Measurements from ENCODE around the gene THOC1. TPM values are rescaled to one million over a fixed set of nuclear protein-coding genes. Genes with fewer than 3 reads are reported as not detected.
"Not testable (repeated sequence)": the region's sequence is repeated elsewhere in the genome, so short reads cannot be mapped to it uniquely, and the experiment has no call there.

The THOC1 gene
- total RNA-seq, 4 donors from 2014 or later: 6.4 to 19.4 (median 16.9) TPM

DNA sequence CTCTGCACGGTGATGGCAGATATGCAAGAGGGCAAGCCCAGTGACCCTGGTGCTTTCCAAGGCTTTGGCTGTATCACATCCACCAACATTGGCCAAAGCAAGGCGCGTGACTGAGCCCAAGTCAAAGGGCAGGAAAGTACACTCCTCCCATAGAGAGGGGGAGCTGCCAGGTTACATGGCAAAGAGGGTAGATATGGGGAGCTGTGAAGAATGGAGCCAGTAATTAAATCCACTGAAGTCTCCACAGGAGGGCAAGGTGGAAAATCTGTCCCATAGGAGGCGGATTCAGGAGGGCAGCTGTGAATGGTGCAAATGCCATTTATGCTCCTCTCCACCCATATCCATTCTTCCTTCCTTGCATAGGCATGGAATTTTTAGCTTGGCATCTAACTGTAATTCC lies 44.6 kb upstream of the THOC1 start:
- Histone ChIP-seq H3K4me3 (no peak overlapping the region), H3K27ac (no peak overlapping the region), H3K4me1 (no peaks in the 10 kb centered on the region), H3K9me3 (no peaks in the 10 kb centered on the region), H3K36me3 (no peaks in the 10 kb centered on the region), H3K27me3 (no peaks in the 10 kb centered on the region)
- ATAC-seq (no peak), DNase-seq (no peak)
- intact Hi-C loops (cut with DNase I; ENCODE audit: low total_unique reads) (no loop called here), in situ Hi-C loops (cut with MboI; ENCODE audit: low sequenced_read_pairs in 4 of 4) (no loop called here)
- TF ChIP-seq, protein P1, sequence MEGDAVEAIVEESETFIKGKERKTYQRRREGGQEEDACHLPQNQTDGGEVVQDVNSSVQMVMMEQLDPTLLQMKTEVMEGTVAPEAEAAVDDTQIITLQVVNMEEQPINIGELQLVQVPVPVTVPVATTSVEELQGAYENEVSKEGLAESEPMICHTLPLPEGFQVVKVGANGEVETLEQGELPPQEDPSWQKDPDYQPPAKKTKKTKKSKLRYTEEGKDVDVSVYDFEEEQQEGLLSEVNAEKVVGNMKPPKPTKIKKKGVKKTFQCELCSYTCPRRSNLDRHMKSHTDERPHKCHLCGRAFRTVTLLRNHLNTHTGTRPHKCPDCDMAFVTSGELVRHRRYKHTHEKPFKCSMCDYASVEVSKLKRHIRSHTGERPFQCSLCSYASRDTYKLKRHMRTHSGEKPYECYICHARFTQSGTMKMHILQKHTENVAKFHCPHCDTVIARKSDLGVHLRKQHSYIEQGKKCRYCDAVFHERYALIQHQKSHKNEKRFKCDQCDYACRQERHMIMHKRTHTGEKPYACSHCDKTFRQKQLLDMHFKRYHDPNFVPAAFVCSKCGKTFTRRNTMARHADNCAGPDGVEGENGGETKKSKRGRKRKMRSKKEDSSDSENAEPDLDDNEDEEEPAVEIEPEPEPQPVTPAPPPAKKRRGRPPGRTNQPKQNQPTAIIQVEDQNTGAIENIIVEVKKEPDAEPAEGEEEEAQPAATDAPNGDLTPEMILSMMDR (IDR thresholded peaks at IDR 0.05 in 4 of 5, conservative IDR thresholded peaks at IDR 0.05 in 1 of 5): no peak
- no peak for TF ChIP-seq POLR2A (IDR thresholded peaks at IDR 0.05)

DNA sequence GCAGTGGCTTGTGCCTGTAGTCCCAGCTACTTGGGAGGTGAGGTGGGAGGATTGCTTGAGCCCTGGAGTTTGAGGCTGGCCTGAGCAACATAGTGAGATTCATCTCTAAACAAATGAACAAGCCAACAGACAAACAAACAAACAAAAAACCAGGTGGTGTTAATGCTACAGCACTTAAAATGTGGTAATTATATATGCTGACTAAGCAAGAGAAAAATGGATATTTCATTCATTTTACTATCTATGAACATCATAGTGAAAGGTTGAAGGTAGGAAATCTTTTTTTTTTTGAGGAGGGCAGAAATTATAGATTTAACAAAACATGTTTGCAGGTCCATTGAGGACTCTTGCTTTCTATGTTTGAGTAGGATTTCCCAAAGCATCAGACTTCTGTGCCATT lies 42.2 kb upstream of the THOC1 start:
- intact Hi-C loops (cut with DNase I; ENCODE audit: low total_unique reads): no loop called here
- ATAC-seq: no peak
- Histone ChIP-seq H3K27ac (no peak overlapping the region), H3K4me3 (no peak overlapping the region), H3K9me3 (no peaks in the 10 kb centered on the region), H3K36me3 (no peaks in the 10 kb centered on the region), H3K27me3 (no peaks in the 10 kb centered on the region), H3K4me1 (no peaks in the 10 kb centered on the region)
- TF ChIP-seq POLR2A (IDR thresholded peaks at IDR 0.05): no peak
- TF ChIP-seq, protein P1 (IDR thresholded peaks at IDR 0.05 in 4 of 5, conservative IDR thresholded peaks at IDR 0.05 in 1 of 5): no peak
- in situ Hi-C loops (cut with MboI; ENCODE audit: low sequenced_read_pairs in 4 of 4): no loop called here
- no peak for DNase-seq

DNA sequence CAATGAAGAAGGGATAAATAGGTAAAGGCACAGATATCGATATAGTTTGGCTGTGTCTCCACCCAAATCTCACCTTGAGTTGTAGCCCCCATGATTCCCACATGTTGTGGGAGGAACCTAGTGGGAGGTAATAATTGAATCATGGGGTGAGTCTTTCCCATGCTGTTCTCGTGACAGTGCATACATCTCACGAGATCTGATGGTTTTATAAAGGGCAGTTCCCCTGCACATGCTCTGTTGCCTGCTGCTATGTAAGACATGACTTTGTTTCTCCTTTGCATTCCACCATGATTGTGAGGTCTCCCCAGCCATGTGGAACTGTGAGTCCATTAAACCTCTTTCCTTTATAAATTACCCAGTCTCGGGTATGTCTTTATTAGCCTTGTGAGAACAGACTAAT lies 40.2 kb upstream of the THOC1 start:
- H3K9me3 ChIP-seq; H3K27me3 ChIP-seq; H3K4me3 ChIP-seq; H3K4me1 ChIP-seq; DNase-seq; in situ Hi-C loops (cut with MboI; ENCODE audit: low sequenced_read_pairs in 4 of 4); intact Hi-C loops (cut with DNase I; ENCODE audit: low total_unique reads); H3K36me3 ChIP-seq; H3K27ac ChIP-seq; ATAC-seq: not testable (repeated sequence)

DNA sequence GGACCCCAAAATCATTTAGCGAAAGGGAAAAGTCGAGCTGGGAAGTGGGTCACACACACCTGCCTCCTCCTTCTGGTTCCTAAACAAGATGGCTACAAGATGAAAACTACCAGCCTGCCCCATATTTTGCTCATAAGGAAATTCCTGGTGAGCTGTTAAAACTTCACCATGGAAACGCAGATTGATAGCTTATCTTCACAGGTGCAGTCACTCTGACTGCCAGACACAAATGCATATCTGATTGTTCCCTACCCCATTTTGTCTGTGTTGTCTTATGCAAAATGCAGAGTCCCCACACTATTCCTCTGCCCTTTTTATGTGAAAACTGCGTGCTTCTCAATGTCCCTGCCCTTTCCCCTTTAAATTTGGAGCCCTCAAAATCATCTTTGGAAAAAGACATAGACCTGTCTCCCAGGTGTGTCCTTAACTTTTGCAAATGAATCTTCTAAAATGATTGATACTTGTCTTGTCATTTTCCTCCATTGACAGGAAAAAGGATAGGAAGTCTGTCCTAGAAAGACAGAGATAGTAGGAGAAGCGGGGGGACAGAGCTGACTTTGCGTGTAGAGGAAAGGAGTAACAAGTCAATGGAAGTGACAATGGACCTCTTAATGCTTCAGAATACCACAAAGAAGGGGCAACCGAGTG lies 38.9 kb upstream of the THOC1 start:
- no peaks in the 10 kb centered on the region for H3K9me3 ChIP-seq
- H3K27ac ChIP-seq: no peak overlapping the region
- in situ Hi-C loops (cut with MboI; ENCODE audit: low sequenced_read_pairs in 4 of 4): no loop called here
- no peaks in the 10 kb centered on the region for H3K4me1 ChIP-seq
- no peak overlapping the region for H3K4me3 ChIP-seq
- H3K36me3 ChIP-seq: no peaks in the 10 kb centered on the region
- DNase-seq (no peak), ATAC-seq (no peak)
- H3K27me3 ChIP-seq: no peaks in the 10 kb centered on the region
- intact Hi-C loops (cut with DNase I; ENCODE audit: low total_unique reads): no loop called here
- TF ChIP-seq, protein P1 (IDR thresholded peaks at IDR 0.05 in 4 of 5, conservative IDR thresholded peaks at IDR 0.05 in 1 of 5): no peak
- no peak for TF ChIP-seq POLR2A (IDR thresholded peaks at IDR 0.05)

- H3K27ac ChIP-seq: no peak overlapping the region
- in situ Hi-C loops (cut with MboI; ENCODE audit: low sequenced_read_pairs in 4 of 4): no loop called here
- no peak overlapping the region for H3K4me3 ChIP-seq
- DNase-seq: no peak
- no peak for ATAC-seq
- H3K27me3 ChIP-seq: no peaks in the 10 kb centered on the region
- intact Hi-C loops (cut with DNase I; ENCODE audit: low total_unique reads): no loop called here
- TF ChIP-seq POLR2A (IDR thresholded peaks at IDR 0.05): no peak
- TF ChIP-seq, protein P1 (IDR thresholded peaks at IDR 0.05 in 4 of 5, conservative IDR thresholded peaks at IDR 0.05 in 1 of 5): no peak
- no peaks in the 10 kb centered on the region for H3K4me1 ChIP-seq
- no peaks in the 10 kb centered on the region for H3K36me3 ChIP-seq
- no peaks in the 10 kb centered on the region for H3K9me3 ChIP-seq
Measured at GRCh38 chr18:305003-305501, 37.2 kb upstream of the THOC1 start.
